ENCODE results near the gene KDM4F.

The KDM4F gene

GRCh38 chr11:95072948-95073347 is 23.7 kb downstream of the KDM4F start:
- ATAC-seq (replicated peaks) (no peak), DNase-seq (no peak)
- no peaks in the 10 kb centered on the region for H3K9me3 Mint-ChIP-seq
- no peak overlapping the region for H3K4me3 Mint-ChIP-seq
- no peaks in the 10 kb centered on the region for H3K27me3 Mint-ChIP-seq
- peak overlapping the region; percentile 7 for H3K27ac Mint-ChIP-seq
- peaks cover 10 to 21% of the 10 kb centered on the region in 2 donors for H3K36me3 Mint-ChIP-seq
- H3K4me1 Mint-ChIP-seq: peaks cover 16 to 39% of the 10 kb centered on the region in 2 donors

GRCh38 chr11:95074792-95075563 is 25.8 kb downstream of the KDM4F start:
- Mint-ChIP-seq H3K4me1 (peaks cover 14 to 29% of the 10 kb centered on the region in 2 donors), H3K4me3 (no peak overlapping the region), H3K9me3 (no peaks in the 10 kb centered on the region), H3K36me3 (peaks cover 8 to 14% of the 10 kb centered on the region in 2 donors), H3K27ac (no peak overlapping the region), H3K27me3 (no peaks in the 10 kb centered on the region)
- DNase-seq: no peak
- no peak for ATAC-seq (replicated peaks)

GRCh38 chr11:95076416-95076815 is 27.2 kb downstream of the KDM4F start:
- Mint-ChIP-seq H3K36me3 (peaks cover 2 to 7% of the 10 kb centered on the region in 2 donors), H3K27ac (no peak overlapping the region), H3K9me3 (no peaks in the 10 kb centered on the region), H3K4me1 (peaks cover 8 to 18% of the 10 kb centered on the region in 2 donors), H3K4me3 (no peak overlapping the region), H3K27me3 (no peaks in the 10 kb centered on the region)
- DNase-seq: no peak
- ATAC-seq (replicated peaks): peak; percentile 46 to 58

- H3K9me3 Mint-ChIP-seq: no peaks in the 10 kb centered on the region
- H3K4me1 Mint-ChIP-seq: peaks cover 8 to 18% of the 10 kb centered on the region in 2 donors
- H3K4me3 Mint-ChIP-seq: no peak overlapping the region
- peaks cover 2 to 7% of the 10 kb centered on the region in 2 donors for H3K36me3 Mint-ChIP-seq
- no peaks in the 10 kb centered on the region for H3K27me3 Mint-ChIP-seq
- DNase-seq (no peak), ATAC-seq (replicated peaks) (no peak)
- H3K27ac Mint-ChIP-seq: no peak overlapping the region
These were observed 27.8 kb downstream of the KDM4F start for GRCh38 chr11:95076981-95077380.

GRCh38 chr11:95078526-95078925 is 29.3 kb downstream of the KDM4F start:
- ATAC-seq (replicated peaks) (no peak), DNase-seq (no peak)
- peaks cover 4 to 12% of the 10 kb centered on the region in 2 donors for H3K4me1 Mint-ChIP-seq
- no peaks in the 10 kb centered on the region for H3K36me3 Mint-ChIP-seq
- H3K9me3 Mint-ChIP-seq: no peaks in the 10 kb centered on the region
- no peak overlapping the region for H3K27ac Mint-ChIP-seq
- H3K4me3 Mint-ChIP-seq: no peak overlapping the region
- no peaks in the 10 kb centered on the region for H3K27me3 Mint-ChIP-seq

- Mint-ChIP-seq H3K27ac (no peak overlapping the region), H3K9me3 (no peaks in the 10 kb centered on the region), H3K4me1 (peaks cover 11 to 21% of the 10 kb centered on the region in 2 donors), H3K36me3 (no peaks in the 10 kb centered on the region), H3K27me3 (no peaks in the 10 kb centered on the region), H3K4me3 (no peak overlapping the region)
- ATAC-seq (replicated peaks) (no peak), DNase-seq (no peak)
These were observed 31.8 kb downstream of the KDM4F start for GRCh38 chr11:95081010-95081409.

- no peak for ATAC-seq (replicated peaks)
- H3K36me3 Mint-ChIP-seq: no peaks in the 10 kb centered on the region
- H3K4me1 Mint-ChIP-seq: peaks cover 12 to 17% of the 10 kb centered on the region in 2 donors
- H3K4me3 Mint-ChIP-seq: no peak overlapping the region
- no peak for DNase-seq
- H3K27me3 Mint-ChIP-seq: no peaks in the 10 kb centered on the region
- no peak overlapping the region for H3K27ac Mint-ChIP-seq
- H3K9me3 Mint-ChIP-seq: no peaks in the 10 kb centered on the region
These were observed 32.2 kb downstream of the KDM4F start for GRCh38 chr11:95081412-95081811.

GRCh38 chr11:95082576-95083001 is 33.4 kb downstream of the KDM4F start:
- no peaks in the 10 kb centered on the region for H3K9me3 Mint-ChIP-seq
- no peaks in the 10 kb centered on the region for H3K36me3 Mint-ChIP-seq
- no peak for ATAC-seq (replicated peaks)
- H3K4me1 Mint-ChIP-seq: peaks cover 10 to 13% of the 10 kb centered on the region in 2 donors
- H3K27me3 Mint-ChIP-seq: no peaks in the 10 kb centered on the region
- no peak for DNase-seq
- H3K4me3 Mint-ChIP-seq: no peak overlapping the region
- no peak overlapping the region for H3K27ac Mint-ChIP-seq

- ATAC-seq (replicated peaks): peak; percentile 38 to 42
- H3K36me3 Mint-ChIP-seq: no peaks in the 10 kb centered on the region
- no peaks in the 10 kb centered on the region for H3K27me3 Mint-ChIP-seq
- no peak for DNase-seq
- peaks cover 19 to 25% of the 10 kb centered on the region in 2 donors for H3K4me1 Mint-ChIP-seq
- H3K9me3 Mint-ChIP-seq: no peaks in the 10 kb centered on the region
- no peak overlapping the region for H3K4me3 Mint-ChIP-seq
- H3K27ac Mint-ChIP-seq: no peak overlapping the region
These were observed 35.3 kb downstream of the KDM4F start for GRCh38 chr11:95084509-95084908.

- H3K36me3 Mint-ChIP-seq: no peaks in the 10 kb centered on the region
- H3K4me3 Mint-ChIP-seq: no peak overlapping the region
- no peaks in the 10 kb centered on the region for H3K27me3 Mint-ChIP-seq
- no peak for ATAC-seq (replicated peaks)
- peaks cover 19 to 27% of the 10 kb centered on the region in 2 donors for H3K4me1 Mint-ChIP-seq
- H3K27ac Mint-ChIP-seq: no peak overlapping the region
- H3K9me3 Mint-ChIP-seq: no peaks in the 10 kb centered on the region
- DNase-seq: no peak
These were observed 36.0 kb downstream of the KDM4F start for GRCh38 chr11:95085117-95085816.

- DNase-seq (no peak), ATAC-seq (replicated peaks) (no peak)
- Mint-ChIP-seq H3K36me3 (peaks cover 0 to 1% of the 10 kb centered on the region in 2 donors), H3K4me1 (peaks cover 25 to 36% of the 10 kb centered on the region in 2 donors), H3K27me3 (no peaks in the 10 kb centered on the region), H3K27ac (no peak overlapping the region), H3K9me3 (no peaks in the 10 kb centered on the region), H3K4me3 (no peak overlapping the region)
These were observed 36.9 kb downstream of the KDM4F start for GRCh38 chr11:95086151-95086550.

GRCh38 chr11:95086836-95087570 is 37.8 kb downstream of the KDM4F start:
- DNase-seq (no peak), ATAC-seq (replicated peaks) (no peak)
- Mint-ChIP-seq H3K27ac (no peak overlapping the region), H3K9me3 (no peaks in the 10 kb centered on the region), H3K27me3 (no peaks in the 10 kb centered on the region), H3K4me3 (no peak overlapping the region), H3K4me1 (peaks cover 32 to 45% of the 10 kb centered on the region in 2 donors), H3K36me3 (peaks cover 3 to 4% of the 10 kb centered on the region in 2 donors)

GRCh38 chr11:95088946-95089619 is 39.9 kb downstream of the KDM4F start:
- ATAC-seq (replicated peaks) (peak; percentile 70 to 75), DNase-seq (no peak)
- H3K27me3 Mint-ChIP-seq: no peaks in the 10 kb centered on the region
- peak overlapping the region; percentile 98 to 99 for H3K4me3 Mint-ChIP-seq
- H3K4me1 Mint-ChIP-seq: peaks cover 51 to 65% of the 10 kb centered on the region in 2 donors
- H3K27ac Mint-ChIP-seq: peak overlapping the region; percentile 99
- H3K36me3 Mint-ChIP-seq: peaks cover 6 to 10% of the 10 kb centered on the region in 2 donors
- no peaks in the 10 kb centered on the region for H3K9me3 Mint-ChIP-seq
